IMR-90 (cell line): ENCODE measurements around the gene CNIH2. TPM values are rescaled to one million over a fixed set of nuclear protein-coding genes. Genes with fewer than 3 reads are reported as not detected.

Source experiments
- ATAC-seq: fragments of 200-7000 bp; cut with Tn5 transposase; 2 replicates; pipeline ENCODE4 v1.9.1; 2020; ENCODE audit warnings: low read depth, mild to moderate bottlenecking, moderate library complexity
- BruUV-seq: library from RNA; stranded (reverse); fragments of 400-500 nt; replicated peaks from 2 replicates; lab custom pipeline; 2021; lab: Mats Ljungman, UMichigan
- CTCF ChIA-PET: fragments of 300-600 bp; formaldehyde crosslinking; extraction: SDS; loops from one replicate; lab custom pipeline; 2021; ENCODE audit warnings: antibody characterized with exemption; lab: Yijun Ruan, JAX
- POLR2A ChIA-PET: fragments of 300-600 bp; sonication (Branson Sonifier 250); formaldehyde crosslinking; loops from one replicate; lab custom pipeline; 2022; ENCODE audit warnings: antibody characterized with exemption; ENCODE audit not compliant: unreplicated experiment; lab: Charles Lee
- DNase-seq: peaks from one replicate; pipeline ENCODE4 v3.0.0; 2013
- H2AFZ ChIP-seq: replicated peaks from 2 replicates; pipeline ENCODE3; 2013; ENCODE audit warnings: low read length, mild to moderate bottlenecking; ENCODE audit not compliant: poor library complexity
- H2AK5ac ChIP-seq: 2 replicates; pipeline ENCODE4 v1.6.1; 2013; ENCODE audit warnings: low read depth, low read length, inconsistent platforms
- H2AK9ac ChIP-seq: replicated peaks from 2 replicates; pipeline ENCODE3; 2013; ENCODE audit warnings: mild to moderate bottlenecking, low read depth, low read length, moderate library complexity; ENCODE audit not compliant: poor library complexity
- H2BK120ac ChIP-seq: 2 replicates; pipeline ENCODE4 v1.6.1; 2013; ENCODE audit warnings: low read depth, low read length, inconsistent platforms
- H2BK15ac ChIP-seq: 3 replicates; pipeline ENCODE4 v1.6.1; 2013; ENCODE audit warnings: low read depth, low read length, inconsistent platforms
- H2BK20ac ChIP-seq: 2 replicates; pipeline ENCODE4 v1.6.1; 2013; ENCODE audit warnings: low read depth, mild to moderate bottlenecking, inconsistent platforms, low read length, moderate library complexity
- H2BK5ac ChIP-seq: 2 replicates; pipeline ENCODE4 v1.6.1; 2013; ENCODE audit warnings: mild to moderate bottlenecking, low read depth, low read length, inconsistent platforms; ENCODE audit not compliant: poor library complexity, severe bottlenecking
- H3K14ac ChIP-seq: replicated peaks from 2 replicates; pipeline ENCODE4 v1.6.1; 2013; ENCODE audit warnings: low read depth, low read length, inconsistent platforms
- H3K18ac ChIP-seq: 2 replicates; pipeline ENCODE4 v1.6.1; 2013; ENCODE audit warnings: low read depth, low read length, control low read depth
- H3K23ac ChIP-seq: 2 replicates; pipeline ENCODE4 v1.6.1; 2013; ENCODE audit warnings: low read depth, low read length, inconsistent platforms
- H3K27ac ChIP-seq: 2 replicates; pipeline ENCODE4 v1.5.1; 2013; ENCODE audit warnings: mild to moderate bottlenecking, control low read depth, low read length; ENCODE audit not compliant: insufficient read depth
- H3K27me3 ChIP-seq: 2 replicates; pipeline ENCODE4 v1.6.1; 2013; ENCODE audit warnings: low read length; ENCODE audit not compliant: control insufficient read depth, insufficient read depth
- H3K36me3 ChIP-seq: 2 replicates; pipeline ENCODE4 v1.6.1; 2013; ENCODE audit warnings: low read length, mixed read lengths; ENCODE audit not compliant: control insufficient read depth, insufficient read depth
- H3K4ac ChIP-seq: 2 replicates; pipeline ENCODE4 v1.6.1; 2013; ENCODE audit warnings: low read depth, low read length, inconsistent platforms
- H3K4me1 ChIP-seq: 2 replicates; pipeline ENCODE4 v1.6.1; 2013; ENCODE audit warnings: low read length, mixed read lengths; ENCODE audit not compliant: control insufficient read depth, insufficient read depth
- H3K4me2 ChIP-seq: 2 replicates; pipeline ENCODE4 v1.6.1; 2013; ENCODE audit warnings: low read depth, mild to moderate bottlenecking, control low read depth, low read length, moderate library complexity
- H3K4me3 ChIP-seq: 2 replicates; pipeline ENCODE4 v1.5.1; 2013; ENCODE audit warnings: low read depth, mild to moderate bottlenecking, control low read depth, low read length, moderate library complexity; ENCODE audit not compliant: insufficient read depth
- H3K56ac ChIP-seq: 2 replicates; pipeline ENCODE4 v1.6.1; 2013; ENCODE audit warnings: low read length, inconsistent platforms; ENCODE audit not compliant: insufficient read depth; ENCODE audit errors: extremely low read depth
- H3K79me1 ChIP-seq, 2 experiments: 2 replicates each; pipeline ENCODE4 v1.6.1; 2013; ENCODE audit warnings: low read length in 2 of 2, inconsistent platforms in 1 of 2, low read depth in 1 of 2
- H3K9ac ChIP-seq: 2 replicates; pipeline ENCODE4 v1.6.1; 2013; ENCODE audit warnings: low read depth, low read length, control low read depth
- H3K9me1 ChIP-seq: 2 replicates; pipeline ENCODE4 v1.6.1; 2013; ENCODE audit warnings: low read length, inconsistent platforms; ENCODE audit not compliant: insufficient read depth
- H3K9me3 ChIP-seq: 2 replicates; pipeline ENCODE4 v1.6.1; 2013; ENCODE audit warnings: low read length; ENCODE audit not compliant: control insufficient read depth, insufficient read depth
- H4K20me1 ChIP-seq: 2 replicates; pipeline ENCODE4 v1.6.1; 2013; ENCODE audit warnings: low read length, inconsistent platforms; ENCODE audit not compliant: insufficient read depth
- H4K5ac ChIP-seq: 2 replicates; pipeline ENCODE4 v1.6.1; 2013; ENCODE audit warnings: mild to moderate bottlenecking, low read depth, low read length, control low read depth
- H4K8ac ChIP-seq, 2 experiments: 2 replicates each; pipeline ENCODE4 v1.6.1; 2013; ENCODE audit warnings: low read depth in 2 of 2, low read length in 2 of 2, control low read depth in 1 of 2, inconsistent platforms in 1 of 2
- H4K91ac ChIP-seq: 2 replicates; pipeline ENCODE4 v1.6.1; 2013; ENCODE audit warnings: low read depth, low read length, inconsistent platforms; ENCODE audit not compliant: insufficient read depth
- BHLHE40 ChIP-seq: fragments of 150-350 bp; IDR thresholded peaks from 2 replicates; pipeline ENCODE4 v1.6.1; 2016; ENCODE audit warnings: mild to moderate bottlenecking, low read depth, low read length
- CEBPB ChIP-seq: IDR thresholded peaks from 2 replicates; pipeline ENCODE4 v1.6.1; 2012; ENCODE audit warnings: low read depth, low read length, improper control_type of control experiment
- CHD1 ChIP-seq: IDR thresholded peaks from 2 replicates; pipeline ENCODE4 v1.6.1; 2012; ENCODE audit warnings: low read depth, low read length, improper control_type of control experiment
- CTCF ChIP-seq: conservative IDR thresholded peaks from 2 replicates; pipeline ENCODE4 v1.5.1; 2012; ENCODE audit warnings: mild to moderate bottlenecking, low read depth, low read length, improper control_type of control experiment
- ELK1 ChIP-seq: fragments of 150-350 bp; IDR thresholded peaks from 2 replicates; pipeline ENCODE4 v1.6.1; 2016; ENCODE audit warnings: low read depth, mild to moderate bottlenecking, low read length, moderate library complexity, borderline replicate concordance
- FOS ChIP-seq: fragments of 150-350 bp; IDR thresholded peaks from 2 replicates; pipeline ENCODE4 v1.6.1; 2016; ENCODE audit warnings: low read depth, low read length
- MAFK ChIP-seq: IDR thresholded peaks from 2 replicates; pipeline ENCODE4 v1.6.1; 2012; ENCODE audit warnings: low read depth, low read length, improper control_type of control experiment
- MXI1 ChIP-seq: IDR thresholded peaks from 2 replicates; pipeline ENCODE4 v1.6.1; 2012; ENCODE audit warnings: low read depth, mild to moderate bottlenecking, low read length, moderate library complexity, borderline replicate concordance
- NFE2L2 ChIP-seq: fragments of 150-350 bp; IDR thresholded peaks from 2 replicates; pipeline ENCODE4 v1.6.1; 2016; ENCODE audit warnings: low read depth, mild to moderate bottlenecking, low read length
- POLR2A ChIP-seq: IDR thresholded peaks from 2 replicates; pipeline ENCODE4 v1.6.1; 2012; ENCODE audit warnings: mild to moderate bottlenecking, low read depth, low read length
- RAD21 ChIP-seq: IDR thresholded peaks from 2 replicates; pipeline ENCODE4 v1.6.1; 2012; ENCODE audit warnings: low read length, improper control_type of control experiment
- RCOR1 ChIP-seq: IDR thresholded peaks from 2 replicates; pipeline ENCODE4 v1.6.1; 2012; ENCODE audit warnings: mild to moderate bottlenecking, low read length, improper control_type of control experiment; ENCODE audit not compliant: insufficient replicate concordance
- RFX5 ChIP-seq: IDR thresholded peaks from 2 replicates; pipeline ENCODE4 v1.8.0; 2012; ENCODE audit warnings: low read depth, mild to moderate bottlenecking, low read length, moderate library complexity
- SMC3 ChIP-seq: fragments of 150-350 bp; IDR thresholded peaks from 2 replicates; pipeline ENCODE4 v1.6.1; 2016; ENCODE audit warnings: low read depth, mild to moderate bottlenecking, antibody characterized with exemption, low read length, moderate library complexity
- USF2 ChIP-seq: fragments of 150-350 bp; IDR thresholded peaks from 2 replicates; pipeline ENCODE4 v1.6.1; 2017; ENCODE audit warnings: mild to moderate bottlenecking, antibody characterized with exemption, low read length, low read depth
- WGBS, 2 experiments: methylation state at CpG; one replicate each; pipeline versions ENCODE4 v1.1.5 to v1.1.7; 2013; ENCODE audit warnings: missing lambda C conversion rate in 2 of 2; ENCODE audit not compliant: insufficient read length in 1 of 2; ENCODE audit errors: extremely low coverage in 2 of 2; 5-methylcytosine and 5-hydroxymethylcytosine counted together
- dilution Hi-C: fragments of 300-500 bp; cut with HindIII; formaldehyde crosslinking; loops from one replicate; pipeline ENCODE4 v1.14.3; 2018; ENCODE audit warnings: low sequenced_read_pairs; ENCODE audit not compliant: unreplicated experiment
- in situ Hi-C: fragments of 300-500 bp; cut with MboI; formaldehyde crosslinking; loops from 3 replicates; pipeline ENCODE4 v1.14.3; 2019; ENCODE audit warnings: low sequenced_read_pairs, inconsistent platforms, mixed read lengths
- intact Hi-C: fragments of 100-400 bp; cut with micrococcal nuclease; formaldehyde crosslinking; loops from 2 replicates; pipeline ENCODE4 v1.10.0; 2022
- polyA plus RNA-seq, 3 experiments: library from polyadenylated mRNA; depleted of rRNA; stranded (reverse); fragments of >200 nt; gene quantifications; 2 replicates each; pipeline ENCODE4 v1.2.3, GENCODE V29; 2012; ENCODE audit warnings: low replicate concordance in 1 of 3
- total RNA-seq: library from RNA; depleted of rRNA; stranded (reverse); fragments of >200 nt; gene quantifications from 2 replicates; pipeline ENCODE4 v1.2.3, GENCODE V29; 2012

CNIH2 gene
- total and polyA plus RNA-seq, 2 of the 4 experiments (the other 2 are of a cell fraction), result 0.54 to 3.4 TPM

GRCh38 chr11:66287211-66287888 is 9.4 kb downstream of the CNIH2 start:
- Histone ChIP-seq H2AFZ (peak overlapping the region; percentile 59), H3K23ac (peak overlapping the region; percentile 31; the same call in 1 of the 2 replicates), H2AK9ac (peak overlapping the region; percentile 96), H3K4me1 (peaks cover 13% of the 10 kb centered on the region), H3K9me1 (peaks cover 17% of the 10 kb centered on the region), H3K27ac (no peak overlapping the region), H2BK5ac (no peak overlapping the region), H3K9me3 (no peaks in the 10 kb centered on the region), H3K14ac (no peak overlapping the region), H2AK5ac (peak overlapping the region; percentile 90; the same call in 1 of the 2 replicates), H2BK120ac (no peak overlapping the region), H2BK20ac (no peak overlapping the region), H4K91ac (no peak overlapping the region), H3K4me2 (peak overlapping the region; percentile 98), H3K18ac (no peak overlapping the region), H3K27me3 (peaks cover 14% of the 10 kb centered on the region), H3K4ac (no peak overlapping the region), H3K36me3 (peaks cover 16% of the 10 kb centered on the region; the same call in 1 of the 2 replicates), H3K9ac (no peak overlapping the region), H3K79me1 (peaks cover 15 to 40% of the 10 kb centered on the region in 2 experiments; a peak in 3 of 4 replicates), H2BK15ac (no peak overlapping the region), H3K56ac (no peak overlapping the region), H4K20me1 (peaks cover 24% of the 10 kb centered on the region), H3K4me3 (no peak overlapping the region), H4K5ac (no peak overlapping the region), H4K8ac (peak overlapping the region in 1 of 2 experiments; percentile 90; a peak in 1 of 4 replicates)
- ATAC-seq, result no peak
- BruUV-seq, result no TSS peak
- DNase-seq, result no peak
- WGBS, 2 experiments, result 96% methylated on average over 3 of the region's 10 CpGs; no CpG with 5 or more reads in 1 of the 2 experiments
- ChIA-PET POLR2A (no interaction called here), CTCF (no interaction called here)
- in situ Hi-C loops (no loop called here), dilution Hi-C loops (no loop called here), intact Hi-C loops (no loop called here)
- TF ChIP-seq USF2 (no peak), RFX5 (no peak), CHD1 (no peak), SMC3 (no peak), BHLHE40 (no peak), RCOR1 (no peak), ELK1 (no peak), NFE2L2 (no peak), CTCF (no peak), MAFK (no peak), MXI1 (no peak), RAD21 (no peak), CEBPB (no peak), POLR2A (no peak), FOS (no peak)
